ENCODE data around the gene ASPSCR1.

DNA sequence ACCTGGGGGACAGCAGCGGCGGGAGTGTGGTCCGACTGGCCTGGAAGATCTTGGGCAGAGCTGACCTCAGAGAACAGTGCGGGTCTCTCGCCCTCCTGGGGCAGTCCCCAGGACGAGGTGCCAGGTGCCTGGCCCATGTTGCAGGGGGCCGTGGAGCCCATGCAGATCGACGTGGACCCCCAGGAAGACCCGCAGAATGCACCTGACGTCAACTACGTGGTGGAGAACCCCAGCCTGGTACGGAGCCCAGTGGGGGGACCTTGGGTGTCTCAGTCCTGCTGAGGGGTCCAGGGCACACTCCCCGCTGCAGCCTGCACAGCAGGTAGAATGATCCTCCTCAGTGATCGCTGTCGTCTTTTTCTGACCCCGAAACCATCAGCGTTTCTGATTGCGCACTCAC is 75.7 kb downstream of the ASPSCR1 start:
- TF ChIP-seq, protein P1, sequence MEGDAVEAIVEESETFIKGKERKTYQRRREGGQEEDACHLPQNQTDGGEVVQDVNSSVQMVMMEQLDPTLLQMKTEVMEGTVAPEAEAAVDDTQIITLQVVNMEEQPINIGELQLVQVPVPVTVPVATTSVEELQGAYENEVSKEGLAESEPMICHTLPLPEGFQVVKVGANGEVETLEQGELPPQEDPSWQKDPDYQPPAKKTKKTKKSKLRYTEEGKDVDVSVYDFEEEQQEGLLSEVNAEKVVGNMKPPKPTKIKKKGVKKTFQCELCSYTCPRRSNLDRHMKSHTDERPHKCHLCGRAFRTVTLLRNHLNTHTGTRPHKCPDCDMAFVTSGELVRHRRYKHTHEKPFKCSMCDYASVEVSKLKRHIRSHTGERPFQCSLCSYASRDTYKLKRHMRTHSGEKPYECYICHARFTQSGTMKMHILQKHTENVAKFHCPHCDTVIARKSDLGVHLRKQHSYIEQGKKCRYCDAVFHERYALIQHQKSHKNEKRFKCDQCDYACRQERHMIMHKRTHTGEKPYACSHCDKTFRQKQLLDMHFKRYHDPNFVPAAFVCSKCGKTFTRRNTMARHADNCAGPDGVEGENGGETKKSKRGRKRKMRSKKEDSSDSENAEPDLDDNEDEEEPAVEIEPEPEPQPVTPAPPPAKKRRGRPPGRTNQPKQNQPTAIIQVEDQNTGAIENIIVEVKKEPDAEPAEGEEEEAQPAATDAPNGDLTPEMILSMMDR (IDR thresholded peaks at IDR 0.05 in 4 of 5, conservative IDR thresholded peaks at IDR 0.05 in 1 of 5): no peak
- no peak for TF ChIP-seq POLR2A (IDR thresholded peaks at IDR 0.05)
